ENCODE results near the gene TNS1. TPM values are rescaled to one million over a fixed set of nuclear protein-coding genes. Genes with fewer than 3 reads are reported as not detected.

The TNS1 gene
- total RNA-seq, 4 donors from 2014 or later: 57.7 to 120 (median 95.7) TPM

DNA sequence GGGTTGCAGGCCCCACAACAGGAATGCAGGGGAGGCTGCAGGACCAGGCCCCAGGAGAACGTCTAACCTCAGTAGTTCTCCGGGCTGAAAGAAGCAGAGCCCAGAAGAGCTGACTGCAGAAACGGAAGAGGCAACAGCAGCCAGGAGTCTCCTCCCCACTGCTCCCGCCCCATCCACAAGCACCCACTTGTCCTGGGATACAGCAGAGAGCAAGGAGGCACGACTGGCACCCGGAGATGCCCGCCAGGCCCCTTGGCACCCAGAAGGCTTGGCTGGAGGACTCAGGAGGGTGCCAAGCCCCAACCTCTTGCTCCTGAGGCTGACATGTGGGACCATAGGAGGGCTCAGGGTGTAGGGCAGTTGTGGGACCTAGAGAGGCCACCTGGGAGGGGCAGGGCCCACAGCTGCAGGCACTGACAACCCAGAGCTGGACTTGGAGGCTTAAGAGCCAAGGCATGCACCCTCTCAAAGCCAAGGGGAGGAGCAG, 29.0 kb upstream of the TNS1 start:
- peak in 1 of 2 donors; percentile 85 for DNase-seq (ENCODE audit: low spot score in 2 of 2)
- no peak overlapping the region for H3K4me3 ChIP-seq (ENCODE audit: low read depth, poor library complexity, severe bottlenecking)
- WGBS, 2 donors: 37 to 45% methylated on average over 7 of the region's 7 CpGs
- intact Hi-C loops (cut with DNase I; ENCODE audit: low total_unique reads): no loop called here
- TF ChIP-seq, protein P1, sequence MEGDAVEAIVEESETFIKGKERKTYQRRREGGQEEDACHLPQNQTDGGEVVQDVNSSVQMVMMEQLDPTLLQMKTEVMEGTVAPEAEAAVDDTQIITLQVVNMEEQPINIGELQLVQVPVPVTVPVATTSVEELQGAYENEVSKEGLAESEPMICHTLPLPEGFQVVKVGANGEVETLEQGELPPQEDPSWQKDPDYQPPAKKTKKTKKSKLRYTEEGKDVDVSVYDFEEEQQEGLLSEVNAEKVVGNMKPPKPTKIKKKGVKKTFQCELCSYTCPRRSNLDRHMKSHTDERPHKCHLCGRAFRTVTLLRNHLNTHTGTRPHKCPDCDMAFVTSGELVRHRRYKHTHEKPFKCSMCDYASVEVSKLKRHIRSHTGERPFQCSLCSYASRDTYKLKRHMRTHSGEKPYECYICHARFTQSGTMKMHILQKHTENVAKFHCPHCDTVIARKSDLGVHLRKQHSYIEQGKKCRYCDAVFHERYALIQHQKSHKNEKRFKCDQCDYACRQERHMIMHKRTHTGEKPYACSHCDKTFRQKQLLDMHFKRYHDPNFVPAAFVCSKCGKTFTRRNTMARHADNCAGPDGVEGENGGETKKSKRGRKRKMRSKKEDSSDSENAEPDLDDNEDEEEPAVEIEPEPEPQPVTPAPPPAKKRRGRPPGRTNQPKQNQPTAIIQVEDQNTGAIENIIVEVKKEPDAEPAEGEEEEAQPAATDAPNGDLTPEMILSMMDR (IDR thresholded peaks at IDR 0.05): no peak
- no peak for TF ChIP-seq POLR2A (IDR thresholded peaks at IDR 0.05)

DNA sequence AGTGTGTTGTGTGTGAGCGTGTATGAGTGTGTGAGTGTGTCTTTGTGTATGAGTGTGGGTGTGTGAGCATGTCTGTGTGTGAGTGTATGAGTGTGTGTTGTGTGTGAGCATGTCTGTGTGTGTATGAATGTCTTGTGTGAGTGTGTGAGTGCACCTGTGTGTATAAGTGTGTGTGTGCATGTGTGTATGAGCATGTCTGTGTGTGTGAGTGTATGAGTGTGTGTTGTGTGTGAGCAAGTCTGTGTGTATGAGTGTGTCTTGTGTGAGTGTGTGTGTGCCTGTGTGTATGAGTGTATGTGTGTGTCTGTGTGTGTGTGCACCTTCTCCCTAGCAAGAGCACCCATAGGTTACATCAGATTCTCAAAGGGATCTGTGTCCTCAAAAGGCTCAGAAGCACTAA, 28.5 kb upstream of the TNS1 start:
- TF ChIP-seq POLR2A (IDR thresholded peaks at IDR 0.05): no peak
- TF ChIP-seq, protein P1 (IDR thresholded peaks at IDR 0.05): no peak
- no peak for DNase-seq (ENCODE audit: low spot score in 2 of 2)
- no peak overlapping the region for H3K4me3 ChIP-seq (ENCODE audit: low read depth, poor library complexity, severe bottlenecking)
- 71 to 81% methylated on average over 1 of the region's 1 CpG for WGBS, 2 donors
- intact Hi-C loops (cut with DNase I; ENCODE audit: low total_unique reads): no loop called here

DNA sequence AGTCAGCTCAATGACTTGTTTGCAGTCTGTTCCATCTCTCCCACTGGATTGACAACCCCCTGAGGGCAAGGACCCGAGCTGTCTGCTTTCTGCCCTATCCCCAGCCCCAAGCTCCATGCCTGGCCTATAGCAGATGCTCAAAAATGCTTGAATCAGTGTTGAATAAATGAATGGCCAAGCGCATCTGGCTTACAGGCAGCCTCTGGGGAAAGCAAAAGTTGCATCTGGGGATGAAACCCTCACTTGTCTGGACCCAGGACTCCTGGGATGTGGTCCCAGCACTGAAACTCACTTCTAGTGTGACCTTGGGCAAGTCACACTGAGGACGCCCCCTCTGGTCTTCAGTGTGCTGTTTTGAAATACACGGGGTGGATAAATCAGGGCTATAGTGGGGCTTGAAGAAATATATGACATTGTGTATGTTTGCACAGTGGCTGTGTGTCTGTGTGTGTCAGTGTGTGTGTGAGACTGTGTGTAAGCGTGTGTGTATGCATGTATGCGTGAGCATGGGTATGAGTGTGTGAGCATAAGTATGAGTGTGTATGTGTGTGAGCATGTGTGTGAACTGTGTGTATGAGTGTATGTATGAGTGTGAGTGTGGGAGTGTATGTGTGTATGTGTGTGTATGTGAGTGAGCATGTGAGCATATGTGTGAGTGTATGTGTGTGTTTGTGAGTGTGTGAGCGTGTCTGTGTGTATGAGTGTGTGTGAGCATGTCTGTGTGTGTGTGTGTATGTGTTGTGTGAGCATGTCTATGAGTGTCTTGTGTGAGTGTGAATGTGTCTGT, 27.8 kb upstream of the TNS1 start:
- H3K4me3 ChIP-seq (ENCODE audit: low read depth, poor library complexity, severe bottlenecking): no peak overlapping the region
- TF ChIP-seq, protein P1 (IDR thresholded peaks at IDR 0.05): peak in 1 of 3 donors; percentile 26
- no peak for TF ChIP-seq POLR2A (IDR thresholded peaks at IDR 0.05)
- whole genome bisulfite sequencing, 2 donors: 84 to 85% methylated on average over 7 of the region's 7 CpGs
- peak; percentile 7 to 66 for DNase-seq (ENCODE audit: low spot score in 2 of 2)
- intact Hi-C loops (cut with DNase I; ENCODE audit: low total_unique reads): no loop called here

DNA sequence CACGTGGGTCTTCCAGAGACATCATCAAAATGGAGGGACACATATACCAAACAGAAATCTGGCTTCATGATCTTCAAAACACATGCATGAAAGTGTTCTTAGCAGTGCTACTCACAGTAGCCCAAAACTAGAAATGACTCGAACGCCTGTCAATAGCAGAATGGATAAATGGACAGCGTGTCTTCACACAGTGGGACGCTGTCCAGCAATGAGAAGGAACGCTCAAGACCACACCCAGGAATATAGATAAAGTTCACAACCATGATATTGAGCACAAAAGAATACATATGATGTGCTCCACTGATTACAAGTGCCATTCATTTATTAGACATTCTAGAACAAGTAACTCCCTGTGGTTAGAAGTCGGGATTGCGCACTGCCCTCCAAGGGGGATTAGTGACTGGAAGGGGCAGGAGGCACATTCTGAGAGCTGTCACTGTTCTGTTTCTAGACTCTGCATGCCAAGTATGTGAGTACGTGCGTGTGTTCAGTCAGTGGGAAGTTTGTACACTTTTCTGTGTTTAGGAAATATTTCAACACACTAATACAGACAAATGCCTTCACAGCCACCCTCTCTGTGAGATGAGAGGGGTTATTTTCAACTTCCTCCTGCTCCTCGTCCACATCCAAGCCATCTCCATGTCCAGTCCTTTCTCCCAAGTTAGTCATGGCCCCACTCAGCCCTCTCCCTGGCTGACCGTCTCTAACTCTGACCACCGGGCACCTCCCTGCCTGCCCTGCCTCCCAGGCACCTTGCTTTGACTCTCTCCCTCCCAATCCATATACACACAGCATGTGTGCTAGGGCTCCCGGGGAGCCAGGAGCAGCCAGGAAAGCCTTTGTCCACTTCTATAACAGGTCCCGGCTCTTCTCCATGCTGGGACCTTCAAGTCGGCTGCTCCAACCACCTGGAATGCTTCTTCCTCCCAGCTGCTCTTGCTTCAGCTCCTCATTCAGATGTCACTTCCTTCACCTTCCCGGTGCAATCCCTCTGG, 26.9 kb upstream of the TNS1 start:
- DNase-seq (ENCODE audit: low spot score in 2 of 2): peak; percentile 9 to 67
- intact Hi-C loops (cut with DNase I; ENCODE audit: low total_unique reads): no loop called here
- WGBS, 2 donors: 63 to 68% methylated on average over 17 of the region's 17 CpGs
- TF ChIP-seq, protein P1 (IDR thresholded peaks at IDR 0.05): no peak
- no peak for TF ChIP-seq POLR2A (IDR thresholded peaks at IDR 0.05)
- H3K4me3 ChIP-seq (ENCODE audit: low read depth, poor library complexity, severe bottlenecking): no peak overlapping the region

DNA sequence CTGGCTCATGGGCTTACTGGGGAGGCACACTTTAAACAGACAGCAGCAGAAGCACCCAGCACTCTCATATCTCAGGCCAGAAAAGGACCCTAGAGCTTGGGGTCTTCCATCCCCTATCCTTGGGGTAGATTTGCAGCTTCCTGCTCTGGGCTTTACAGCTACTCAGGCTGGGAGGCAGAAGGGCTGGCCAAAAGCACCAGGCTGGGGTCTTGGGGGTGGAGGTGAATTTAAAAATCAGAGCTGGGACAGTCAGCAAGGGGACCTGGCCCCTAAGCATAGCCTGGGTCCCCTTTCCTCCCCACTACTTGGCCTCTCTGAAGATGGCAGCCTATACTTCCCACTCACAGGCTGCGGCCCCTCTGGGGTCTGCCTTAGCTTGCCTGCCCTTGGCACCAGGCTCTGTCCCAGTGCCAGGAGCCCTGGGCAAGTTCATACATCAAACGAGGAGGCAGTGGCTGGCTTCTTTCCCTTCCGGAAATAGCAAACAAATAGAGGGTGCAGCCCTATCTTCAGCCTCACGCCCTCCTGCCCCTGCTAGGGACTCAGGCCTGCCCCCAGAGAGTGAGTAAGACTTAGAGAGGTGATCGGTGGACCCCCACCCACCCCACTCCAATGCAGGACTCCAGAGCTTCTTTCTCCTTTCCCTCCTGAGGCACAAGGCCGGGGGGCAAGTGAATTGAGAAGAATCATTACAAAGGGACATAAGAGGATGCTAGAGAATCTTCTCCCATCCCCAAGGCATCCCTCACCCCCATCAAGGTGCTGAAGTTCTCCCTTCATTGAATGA, 26.0 kb upstream of the TNS1 start:
- no peak overlapping the region for H3K4me3 ChIP-seq (ENCODE audit: low read depth, poor library complexity, severe bottlenecking)
- TF ChIP-seq, protein P1 (IDR thresholded peaks at IDR 0.05): no peak
- no peak for TF ChIP-seq POLR2A (IDR thresholded peaks at IDR 0.05)
- WGBS, 2 donors: 18 to 35% methylated on average over 6 of the region's 6 CpGs
- intact Hi-C loops (cut with DNase I; ENCODE audit: low total_unique reads): no loop called here
- peak; percentile 16 to 85 for DNase-seq (ENCODE audit: low spot score in 2 of 2)

All from lower leg skin (tissue), 4 donors.